Tibial nerve (tissue), 4 donors: ENCODE data around the gene FNDC3B. TPM values are rescaled to one million over a fixed set of nuclear protein-coding genes. Genes with fewer than 3 reads are reported as not detected.

ENCODE experiments used
- DNase-seq, 2 donors: peaks; one replicate each; pipeline ENCODE4 v3.0.0-alpha.2; 2019; ENCODE audit warnings: low spot score in 2 of 2
- H3K27ac ChIP-seq, 4 donors: fragments of 200-600 bp; sonication (generic) in 3 of 4; one replicate each; pipeline ENCODE4 v1.5.1; 2017 to 2019; ENCODE audit warnings: mild to moderate bottlenecking in 1 of 4
- H3K27me3 ChIP-seq, 2 donors: fragments of 200-600 bp; sonication (generic) in 1 of 2; one replicate each; pipeline versions ENCODE4 v1.5.1 to v1.6.0; 2017 to 2019
- H3K36me3 ChIP-seq, 3 donors: fragments of 200-600 bp; sonication (generic); one replicate each; pipeline ENCODE4 v1.5.1; 2018 to 2019
- H3K4me1 ChIP-seq, 4 donors: fragments of 200-600 bp; sonication (generic) in 3 of 4; one replicate each; pipeline ENCODE4 v1.5.1; 2017 to 2019
- H3K4me3 ChIP-seq, 4 donors: fragments of 200-600 bp; sonication (generic) in 3 of 4; one replicate each; pipeline ENCODE4 v1.5.1; 2017 to 2019; ENCODE audit warnings: mild to moderate bottlenecking in 1 of 4, moderate library complexity in 1 of 4
- H3K9me3 ChIP-seq, 4 donors: fragments of 200-600 bp; sonication (generic) in 3 of 4; one replicate each; pipeline ENCODE4 v1.5.1; 2017 to 2019
- CTCF ChIP-seq, 5 experiments: fragments of 200-600 bp in 3 of 5; fragments of 450-650 bp in 2 of 5; sonication (generic) in 3 of 5; IDR thresholded peaks; one replicate each; pipeline ENCODE4 v1.5.1; 2016 to 2019; ENCODE audit warnings: antibody characterized with exemption in 5 of 5, mild to moderate bottlenecking in 3 of 5, moderate library complexity in 2 of 5
- EP300 ChIP-seq, 2 donors: sonication (generic); formaldehyde crosslinking; IDR thresholded peaks; one replicate each; pipeline ENCODE4 v1.6.1; 2017; ENCODE audit warnings: antibody characterized with exemption in 2 of 2, mild to moderate bottlenecking in 1 of 2
- POLR2A ChIP-seq, 2 donors: fragments of 450-650 bp; IDR thresholded peaks; one replicate each; pipeline ENCODE4 v1.6.1; 2017; ENCODE audit warnings: antibody characterized with exemption in 2 of 2, mild to moderate bottlenecking in 2 of 2, moderate library complexity in 2 of 2
- WGBS, 2 donors: methylation state at CpG; one replicate each; pipeline ENCODE4 v1.1.5; 2018; 5-methylcytosine and 5-hydroxymethylcytosine counted together
- total RNA-seq, 4 donors: library from RNA; depleted of rRNA; stranded (reverse); fragments of >200 nt; gene quantifications; one replicate each; pipeline ENCODE4 v1.1.0, GENCODE V29; 2016

Gene FNDC3B
- total RNA-seq, 4 donors from 2014 or later: 87.5 to 106 (median 95.7) TPM

GRCh38 chr3:172145031-172145686 lies 105.8 kb downstream of the FNDC3B start:
- 81% methylated on average over 7 of the region's 7 CpGs for WGBS, 2 donors
- Histone ChIP-seq H3K4me3 (no peak overlapping the region), H3K27me3 (no peaks in the 10 kb centered on the region), H3K9me3 (no peaks in the 10 kb centered on the region), H3K4me1 (peaks cover 0 to 42% (median 27%) of the 10 kb centered on the region in 4 donors), H3K27ac (no peak overlapping the region), H3K36me3 (no peaks in the 10 kb centered on the region)
- TF ChIP-seq POLR2A (IDR thresholded peaks at IDR 0.05) (no peak), CTCF (IDR thresholded peaks at IDR 0.05) (no peak), EP300 (IDR thresholded peaks at IDR 0.05) (no peak)
- no peak for DNase-seq

GRCh38 chr3:172146349-172146748 lies 107.0 kb downstream of the FNDC3B start:
- TF ChIP-seq EP300 (IDR thresholded peaks at IDR 0.05): no peak
- no peak for TF ChIP-seq CTCF (IDR thresholded peaks at IDR 0.05)
- no peak for TF ChIP-seq POLR2A (IDR thresholded peaks at IDR 0.05)
- WGBS, 2 donors: 60 to 61% methylated on average over 3 of the region's 3 CpGs

GRCh38 chr3:172147113-172147818 lies 107.9 kb downstream of the FNDC3B start:
- H3K27ac ChIP-seq: no peak overlapping the region
- WGBS, 2 donors: 92 to 96% methylated on average over 8 of the region's 8 CpGs
- TF ChIP-seq CTCF (IDR thresholded peaks at IDR 0.05) (no peak), EP300 (IDR thresholded peaks at IDR 0.05) (no peak), POLR2A (IDR thresholded peaks at IDR 0.05) (no peak)
- H3K27me3 ChIP-seq: no peaks in the 10 kb centered on the region
- DNase-seq: no peak
- no peak overlapping the region for H3K4me3 ChIP-seq
- H3K4me1 ChIP-seq: peaks cover 0 to 34% (median 9%) of the 10 kb centered on the region in 4 donors
- no peaks in the 10 kb centered on the region for H3K9me3 ChIP-seq
- no peaks in the 10 kb centered on the region for H3K36me3 ChIP-seq

More at GRCh38 chr3:172146349-172146748, 107.0 kb downstream of the FNDC3B start:
- no peaks in the 10 kb centered on the region for H3K27me3 ChIP-seq
- H3K9me3 ChIP-seq: no peaks in the 10 kb centered on the region
- H3K36me3 ChIP-seq: no peaks in the 10 kb centered on the region
- no peak overlapping the region for H3K27ac ChIP-seq
- H3K4me1 ChIP-seq: peaks cover 0 to 34% (median 16%) of the 10 kb centered on the region in 4 donors
- H3K4me3 ChIP-seq: no peak overlapping the region
- no peak for DNase-seq

GRCh38 chr3:172148241-172148640 lies 108.9 kb downstream of the FNDC3B start:
- 85 to 86% methylated on average over 2 of the region's 2 CpGs for WGBS, 2 donors
- H3K9me3 ChIP-seq: no peaks in the 10 kb centered on the region
- TF ChIP-seq POLR2A (IDR thresholded peaks at IDR 0.05) (no peak), EP300 (IDR thresholded peaks at IDR 0.05) (no peak), CTCF (IDR thresholded peaks at IDR 0.05) (no peak)
- H3K27ac ChIP-seq: no peak overlapping the region
- H3K36me3 ChIP-seq: no peaks in the 10 kb centered on the region
- H3K27me3 ChIP-seq: no peaks in the 10 kb centered on the region
- peaks cover 0 to 37% (median 12%) of the 10 kb centered on the region in 4 donors for H3K4me1 ChIP-seq
- DNase-seq: no peak
- H3K4me3 ChIP-seq: no peak overlapping the region
